ENCODE results near the gene NETO1. TPM values are rescaled to one million over a fixed set of nuclear protein-coding genes. Genes with fewer than 3 reads are reported as not detected.

Gene NETO1
- total RNA-seq, 1 donor from 2014 or later, result 3.3 TPM

GRCh38 chr18:72847771-72848170, 20.0 kb downstream of the NETO1 start:
- no peak overlapping the region for H3K4me3 ChIP-seq (ENCODE audit: low read depth, low read length)
- TF ChIP-seq CTCF (conservative IDR thresholded peaks at IDR 0.05; ENCODE audit: low read depth, low read length), result no peak
- DNase-seq (ENCODE audit: low read depth), result no peak

GRCh38 chr18:72846736-72847533, 20.9 kb downstream of the NETO1 start:
- H3K4me3 ChIP-seq (ENCODE audit: low read depth, low read length), result no peak overlapping the region
- no peak for DNase-seq (ENCODE audit: low read depth)
- TF ChIP-seq CTCF (conservative IDR thresholded peaks at IDR 0.05; ENCODE audit: low read depth, low read length), result no peak

- DNase-seq (ENCODE audit: low read depth), result no peak
- TF ChIP-seq CTCF (conservative IDR thresholded peaks at IDR 0.05; ENCODE audit: low read depth, low read length), result no peak
Measured at GRCh38 chr18:72843743-72844142, 24.0 kb downstream of the NETO1 start.

GRCh38 chr18:72840109-72840508, 27.7 kb downstream of the NETO1 start:
- DNase-seq (ENCODE audit: low read depth), result no peak
- no peak for TF ChIP-seq CTCF (conservative IDR thresholded peaks at IDR 0.05; ENCODE audit: low read depth, low read length)

More at GRCh38 chr18:72843743-72844142, 24.0 kb downstream of the NETO1 start:
- no peak overlapping the region for H3K4me3 ChIP-seq (ENCODE audit: low read depth, low read length)

GRCh38 chr18:72834731-72835130, 33.1 kb downstream of the NETO1 start:
- no peak overlapping the region for H3K4me3 ChIP-seq (ENCODE audit: low read depth, low read length)
- no peak for TF ChIP-seq CTCF (conservative IDR thresholded peaks at IDR 0.05; ENCODE audit: low read depth, low read length)
- no peak for DNase-seq (ENCODE audit: low read depth)

More at GRCh38 chr18:72840109-72840508, 27.7 kb downstream of the NETO1 start:
- H3K4me3 ChIP-seq (ENCODE audit: low read depth, low read length), result no peak overlapping the region

GRCh38 chr18:72833471-72833870, 34.3 kb downstream of the NETO1 start:
- no peak overlapping the region for H3K4me3 ChIP-seq (ENCODE audit: low read depth, low read length)
- DNase-seq (ENCODE audit: low read depth), result no peak
- no peak for TF ChIP-seq CTCF (conservative IDR thresholded peaks at IDR 0.05; ENCODE audit: low read depth, low read length)

GRCh38 chr18:72830109-72830508, 37.7 kb downstream of the NETO1 start:
- H3K4me3 ChIP-seq (ENCODE audit: low read depth, low read length), result no peak overlapping the region
- TF ChIP-seq CTCF (conservative IDR thresholded peaks at IDR 0.05; ENCODE audit: low read depth, low read length), result no peak
- DNase-seq (ENCODE audit: low read depth), result no peak
